IPS-18c (cell line): Measurements from ENCODE around the gene ARMS2.

Source experiments
- H3K4me3 ChIP-seq: 2 replicates; pipeline ENCODE4 v1.7.0; 2013; ENCODE audit warnings: low read depth, mild to moderate bottlenecking, low read length, moderate library complexity; ENCODE audit not compliant: insufficient read depth
- H3K9me3 ChIP-seq: one replicate; pipeline ENCODE4 v1.6.1; 2013; ENCODE audit warnings: mild to moderate bottlenecking, low read length, moderate library complexity; ENCODE audit not compliant: control insufficient read depth, insufficient read depth

Gene ARMS2

GRCh38 chr10:122464586-122464985, 10.1 kb downstream of the ARMS2 start:
- no peaks in the 10 kb centered on the region for H3K9me3 ChIP-seq
- H3K4me3 ChIP-seq = no peak overlapping the region

- Histone ChIP-seq H3K4me3 (no peak overlapping the region), H3K9me3 (no peaks in the 10 kb centered on the region)
Measured at GRCh38 chr10:122465401-122466040, 11.1 kb downstream of the ARMS2 start.

GRCh38 chr10:122466951-122467381, 12.5 kb downstream of the ARMS2 start:
- H3K4me3 ChIP-seq = no peak overlapping the region
- H3K9me3 ChIP-seq = no peaks in the 10 kb centered on the region

- no peak overlapping the region for H3K4me3 ChIP-seq
Measured at GRCh38 chr10:122467701-122468100, 13.2 kb downstream of the ARMS2 start.

GRCh38 chr10:122468307-122468925, 14.0 kb downstream of the ARMS2 start:
- Histone ChIP-seq H3K9me3 (no peaks in the 10 kb centered on the region), H3K4me3 (no peak overlapping the region)

More at GRCh38 chr10:122467701-122468100, 13.2 kb downstream of the ARMS2 start:
- H3K9me3 ChIP-seq = no peaks in the 10 kb centered on the region

- Histone ChIP-seq H3K9me3 (no peaks in the 10 kb centered on the region), H3K4me3 (no peak overlapping the region)
Measured at GRCh38 chr10:122468926-122469781, 14.7 kb downstream of the ARMS2 start.

- no peaks in the 10 kb centered on the region for H3K9me3 ChIP-seq
- H3K4me3 ChIP-seq = no peak overlapping the region
Measured at GRCh38 chr10:122469848-122470247, 15.4 kb downstream of the ARMS2 start.

GRCh38 chr10:122471531-122472177, 17.2 kb downstream of the ARMS2 start:
- Histone ChIP-seq H3K9me3 (no peaks in the 10 kb centered on the region), H3K4me3 (no peak overlapping the region)

GRCh38 chr10:122473116-122473515, 18.7 kb downstream of the ARMS2 start:
- Histone ChIP-seq H3K4me3 (no peak overlapping the region), H3K9me3 (no peaks in the 10 kb centered on the region)

GRCh38 chr10:122474131-122474818, 19.8 kb downstream of the ARMS2 start:
- H3K4me3 ChIP-seq = no peak overlapping the region

GRCh38 chr10:122475100-122475499, 20.6 kb downstream of the ARMS2 start:
- Histone ChIP-seq H3K4me3 (no peak overlapping the region; the same call in 1 of the 2 replicates), H3K9me3 (no peaks in the 10 kb centered on the region)

More at GRCh38 chr10:122474131-122474818, 19.8 kb downstream of the ARMS2 start:
- no peaks in the 10 kb centered on the region for H3K9me3 ChIP-seq

GRCh38 chr10:122475591-122476332, 21.3 kb downstream of the ARMS2 start:
- H3K4me3 ChIP-seq = no peak overlapping the region
- no peaks in the 10 kb centered on the region for H3K9me3 ChIP-seq

GRCh38 chr10:122476333-122476695, 21.9 kb downstream of the ARMS2 start:
- Histone ChIP-seq H3K4me3 (no peak overlapping the region), H3K9me3 (no peaks in the 10 kb centered on the region)

- peaks cover 2% of the 10 kb centered on the region for H3K9me3 ChIP-seq
- H3K4me3 ChIP-seq = no peak overlapping the region; the same call in 1 of the 2 replicates
Measured at GRCh38 chr10:122477436-122477835, 23.0 kb downstream of the ARMS2 start.

- peaks cover 4% of the 10 kb centered on the region for H3K9me3 ChIP-seq
- H3K4me3 ChIP-seq = no peak overlapping the region
Measured at GRCh38 chr10:122478971-122479370, 24.5 kb downstream of the ARMS2 start.

- Histone ChIP-seq H3K9me3 (peaks cover 4% of the 10 kb centered on the region), H3K4me3 (no peak overlapping the region)
Measured at GRCh38 chr10:122480146-122480833, 25.8 kb downstream of the ARMS2 start.
